HG03520 (cell line): ENCODE data around the gene ARIH2.
A peak's percentile ranks its signal among the peaks of the same experiment; 100 is the strongest.

Source experiments
- ATAC-seq: cut with Tn5 transposase; IDR thresholded peaks from one replicate; pipeline ENCODE4 v1.9.1; 2021; ENCODE audit warnings: mild to moderate bottlenecking, moderate library complexity; ENCODE audit not compliant: unreplicated experiment

ARIH2 gene

DNA sequence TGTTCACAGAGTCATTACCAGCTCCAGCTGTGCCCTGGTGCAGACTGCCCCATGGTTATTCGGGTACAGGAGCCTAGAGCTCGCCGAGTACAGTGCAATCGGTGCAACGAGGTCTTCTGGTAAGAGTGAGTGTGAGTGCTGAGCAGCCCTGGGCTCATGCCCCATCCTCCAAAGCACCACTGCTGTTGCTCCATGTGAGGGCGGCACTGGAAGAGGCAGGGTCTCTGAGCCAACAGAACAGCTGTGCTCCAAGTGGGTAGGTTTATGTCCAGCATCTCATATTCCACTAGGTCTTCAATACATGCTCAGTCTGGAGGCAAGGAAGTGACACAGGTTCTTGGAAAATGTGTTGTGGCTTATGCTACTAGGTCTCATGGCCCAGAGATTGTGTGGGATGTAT is 51.9 kb downstream of the ARIH2 start:
- no peak for ATAC-seq

GRCh38 chr3:48974076-48974864 is 55.6 kb downstream of the ARIH2 start:
- ATAC-seq, result no peak

- no peak for ATAC-seq
Observed at GRCh38 chr3:48979451-48979850, 60.8 kb downstream of the ARIH2 start.

DNA sequence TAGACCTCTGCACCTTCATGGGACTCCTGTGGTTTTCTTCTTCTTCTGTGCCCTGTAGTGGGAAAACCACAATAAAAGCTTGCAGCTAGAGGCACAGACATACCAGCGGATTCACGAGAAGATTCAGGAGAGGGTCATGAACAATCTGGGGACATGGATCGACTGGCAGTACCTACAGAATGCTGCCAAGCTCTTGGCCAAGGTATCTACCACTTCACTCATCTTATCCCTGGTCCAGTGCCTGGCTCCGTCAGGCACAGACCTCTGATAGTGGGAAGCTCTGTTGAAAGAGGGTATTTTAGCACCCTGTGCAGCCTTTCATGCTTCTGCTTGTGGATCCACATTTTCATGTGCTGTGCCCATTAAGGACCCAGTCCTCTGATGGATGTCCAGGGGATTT is 61.7 kb downstream of the ARIH2 start:
- ATAC-seq, result no peak

- ATAC-seq, result no peak
Observed at GRCh38 chr3:48982016-48982415, 63.4 kb downstream of the ARIH2 start.

DNA sequence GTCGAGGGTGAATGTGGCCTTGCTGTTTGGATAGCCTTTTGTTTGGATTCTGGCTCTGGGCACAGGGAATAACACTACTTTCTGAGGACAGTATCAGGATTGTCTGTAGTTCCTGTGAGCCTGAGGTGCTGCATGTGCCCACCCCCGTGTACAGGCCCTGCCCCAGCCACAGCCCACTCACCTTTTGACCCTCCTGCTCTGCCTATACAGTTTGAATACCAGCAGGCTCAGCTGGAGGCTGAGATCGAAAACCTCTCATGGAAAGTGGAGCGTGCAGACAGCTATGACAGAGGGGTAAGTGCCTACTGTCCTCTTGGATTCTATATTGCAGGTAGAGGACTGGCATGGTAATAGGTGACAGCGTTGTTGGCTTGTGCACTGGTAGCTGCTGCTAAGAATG is 64.0 kb downstream of the ARIH2 start:
- no peak for ATAC-seq

- no peak for ATAC-seq
Observed at GRCh38 chr3:48983096-48983495, 64.5 kb downstream of the ARIH2 start.

DNA sequence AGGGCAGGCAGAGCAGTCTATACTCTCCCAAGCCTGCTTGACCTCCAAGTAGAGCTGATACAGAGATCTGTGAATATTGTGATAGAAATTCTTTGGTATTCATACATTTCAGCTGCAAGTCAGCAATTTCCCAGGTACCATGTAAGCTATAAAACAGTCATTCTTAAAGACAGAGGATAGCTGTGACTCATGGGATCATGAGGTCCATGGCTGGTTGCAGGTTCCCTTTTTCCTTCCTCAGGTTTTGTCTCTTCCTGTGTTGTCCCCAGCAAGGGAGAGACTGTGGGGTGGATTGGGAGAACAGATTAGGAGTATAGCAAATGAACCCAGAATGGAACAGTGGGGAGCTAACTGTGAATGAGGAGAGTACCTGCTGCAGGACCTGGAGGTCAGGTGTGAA is 66.0 kb downstream of the ARIH2 start:
- ATAC-seq, result no peak

GRCh38 chr3:48985831-48986376 is 67.3 kb downstream of the ARIH2 start:
- no peak for ATAC-seq

- ATAC-seq, result no peak
Observed at GRCh38 chr3:48989126-48989795, 70.6 kb downstream of the ARIH2 start.

- peak; percentile 42 for ATAC-seq
Observed at GRCh38 chr3:48989796-48990635, 71.4 kb downstream of the ARIH2 start, which contains the start of gene P4HTM. P4HTM (plus strand) TSS chr3:48990241; CDS start chr3:48990257, 16 bp downstream.

- peak; percentile 15 for ATAC-seq
Observed at GRCh38 chr3:48990636-48991469, 72.2 kb downstream of the ARIH2 start.

- no peak for ATAC-seq
Observed at GRCh38 chr3:48991851-48992545, 73.4 kb downstream of the ARIH2 start.

DNA sequence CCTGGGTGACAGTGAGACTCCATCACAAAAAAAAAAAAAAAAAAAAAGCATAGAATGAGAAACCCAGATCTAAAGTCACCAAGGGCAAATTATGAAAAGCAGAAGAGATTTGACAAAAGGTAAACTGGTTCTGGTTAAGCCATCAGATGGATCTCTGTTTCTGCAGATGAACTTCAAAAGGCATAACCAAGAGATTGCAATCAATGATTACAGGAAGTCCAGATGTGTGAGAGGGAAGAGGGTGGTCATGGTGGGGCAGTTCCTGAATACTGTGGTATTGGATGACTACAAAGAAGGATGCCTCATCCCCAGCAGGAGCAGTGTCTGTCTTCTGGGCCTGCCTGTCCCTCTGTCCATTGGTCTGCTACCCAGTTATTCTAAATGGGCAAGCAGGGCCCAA is 75.2 kb downstream of the ARIH2 start:
- ATAC-seq, result no peak

DNA sequence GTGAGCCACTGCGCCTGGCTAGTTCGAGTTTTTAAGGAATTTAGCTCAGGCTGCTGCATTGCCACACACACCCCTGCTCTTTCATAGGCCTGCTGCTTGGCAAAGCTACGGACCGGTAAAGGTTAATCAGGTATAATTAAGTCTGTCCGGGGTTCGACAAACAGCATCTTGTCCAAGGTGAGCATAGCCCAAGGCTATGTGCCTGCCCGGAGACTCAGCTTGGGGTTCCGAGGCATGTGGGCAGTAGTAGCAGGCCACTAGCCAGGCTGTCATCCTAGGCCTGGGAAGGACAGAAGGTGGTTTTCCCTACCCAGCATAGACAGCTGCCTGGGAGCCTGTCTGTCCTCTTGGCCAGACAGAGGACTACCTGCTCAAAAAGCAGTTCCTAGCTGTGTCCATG is 78.0 kb downstream of the ARIH2 start:
- no peak for ATAC-seq

DNA sequence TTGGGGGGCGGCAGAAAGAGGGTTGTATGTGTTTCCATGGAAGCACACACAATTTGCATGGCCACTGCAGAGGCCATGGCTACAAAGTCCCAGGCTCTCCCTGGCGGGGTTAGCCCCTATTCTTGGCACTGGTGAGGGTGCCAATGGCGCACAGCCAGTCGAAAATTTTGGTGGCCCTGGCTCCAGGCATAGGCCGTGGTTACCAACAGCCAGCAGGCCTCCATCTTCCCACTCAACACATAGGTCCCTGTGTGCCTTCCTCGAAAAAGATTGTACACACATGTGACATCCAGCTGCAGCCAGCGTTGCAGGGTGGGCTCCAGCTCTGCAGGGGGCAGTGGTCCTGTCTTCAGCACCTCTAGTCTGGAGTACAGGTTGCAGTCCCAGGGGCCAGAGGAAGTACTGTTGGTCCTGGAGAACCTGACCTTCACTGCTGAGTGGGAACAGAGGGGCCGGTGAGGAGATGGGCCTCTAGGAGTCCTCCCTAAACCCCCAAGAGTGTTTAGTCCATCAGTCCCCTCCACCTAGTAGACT is 78.5 kb downstream of the ARIH2 start:
- no peak for ATAC-seq

DNA sequence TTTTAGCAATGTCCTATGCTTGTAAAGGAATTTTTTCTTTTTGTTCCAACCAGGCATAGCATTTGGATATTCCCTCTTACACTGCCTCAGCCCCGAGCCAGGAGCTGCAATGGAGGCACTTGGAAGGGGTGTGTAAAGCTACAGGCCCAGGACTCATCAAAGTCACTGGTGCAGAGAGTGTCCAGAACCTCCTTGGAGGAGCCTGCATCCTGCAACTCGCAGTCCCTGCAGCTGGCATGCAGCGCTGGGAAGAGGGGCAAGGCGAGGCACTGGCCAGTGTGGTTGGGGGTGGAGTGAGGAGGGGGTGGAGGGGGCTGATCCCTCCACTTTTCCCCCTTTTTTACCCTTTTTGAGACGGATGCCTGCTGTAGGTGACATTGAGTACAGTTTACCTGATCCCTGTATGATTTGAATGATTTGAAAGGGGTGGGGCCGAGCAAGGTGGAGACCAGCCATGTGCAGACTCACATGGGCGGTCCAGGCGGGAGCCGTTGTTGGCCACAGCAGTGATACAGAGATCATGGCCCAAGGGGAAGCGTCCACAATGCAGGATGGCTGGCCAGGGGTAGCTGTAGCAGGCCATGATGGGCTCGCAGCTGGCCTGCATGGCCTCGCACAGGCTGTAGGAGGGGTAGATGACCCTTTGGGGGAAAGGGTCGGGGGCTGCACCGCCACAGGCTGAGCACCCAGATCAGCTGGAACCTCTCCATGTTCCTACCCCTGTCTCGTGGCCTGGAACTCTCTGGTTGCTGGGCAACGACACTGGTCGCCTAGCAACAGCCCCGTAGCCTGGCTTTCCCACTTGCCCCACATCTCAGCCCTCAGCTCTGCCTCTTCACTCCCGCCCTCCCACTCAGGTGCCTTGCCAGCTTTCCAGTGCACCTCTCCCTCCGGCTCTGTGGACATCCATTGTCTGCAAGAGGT is 79.3 kb downstream of the ARIH2 start:
- no peak for ATAC-seq

GRCh38 chr3:48999085-48999858 is 80.6 kb downstream of the ARIH2 start:
- no peak for ATAC-seq
